Subcutaneous abdominal adipose tissue (tissue), 5 donors: Measurements from ENCODE around the gene CRYGD.

Source experiments
- H3K27ac ChIP-seq: one replicate; pipeline ENCODE4 v1.7.0; 2013; ENCODE audit warnings: low read depth, mild to moderate bottlenecking, inconsistent platforms, low read length, moderate library complexity
- H3K27me3 ChIP-seq, 5 donors: one replicate each; pipeline ENCODE4 v1.7.0; 2013; ENCODE audit warnings: low read length in 5 of 5, inconsistent platforms in 1 of 5; ENCODE audit not compliant: control insufficient read depth in 5 of 5, insufficient read depth in 4 of 5
- H3K36me3 ChIP-seq, 5 donors: one replicate each; pipeline ENCODE4 v1.7.0; 2013; ENCODE audit warnings: low read length in 5 of 5; ENCODE audit not compliant: control insufficient read depth in 5 of 5, insufficient read depth in 5 of 5
- H3K4me1 ChIP-seq, 5 donors: one replicate each; pipeline ENCODE4 v1.7.0; 2013; ENCODE audit warnings: low read length in 5 of 5, mild to moderate bottlenecking in 3 of 5, moderate library complexity in 1 of 5; ENCODE audit not compliant: control insufficient read depth in 5 of 5, insufficient read depth in 5 of 5
- H3K4me3 ChIP-seq, 5 donors: one replicate each; pipeline ENCODE4 v1.7.0; 2013; ENCODE audit warnings: low read length in 5 of 5, low read depth in 1 of 5
- H3K9ac ChIP-seq, 5 donors: one replicate each; pipeline ENCODE4 v1.7.0; 2013; ENCODE audit warnings: low read length in 5 of 5, mild to moderate bottlenecking in 4 of 5, moderate library complexity in 3 of 5
- H3K9me3 ChIP-seq, 5 donors: one replicate each; pipeline ENCODE4 v1.7.0; 2013; ENCODE audit warnings: low read length in 5 of 5; ENCODE audit not compliant: control insufficient read depth in 5 of 5
- donor health status: healthy.
- donor health status: healthy.
- donor health status: healthy.
- donor health status: healthy.
- donor health status: healthy.

CRYGD gene

DNA sequence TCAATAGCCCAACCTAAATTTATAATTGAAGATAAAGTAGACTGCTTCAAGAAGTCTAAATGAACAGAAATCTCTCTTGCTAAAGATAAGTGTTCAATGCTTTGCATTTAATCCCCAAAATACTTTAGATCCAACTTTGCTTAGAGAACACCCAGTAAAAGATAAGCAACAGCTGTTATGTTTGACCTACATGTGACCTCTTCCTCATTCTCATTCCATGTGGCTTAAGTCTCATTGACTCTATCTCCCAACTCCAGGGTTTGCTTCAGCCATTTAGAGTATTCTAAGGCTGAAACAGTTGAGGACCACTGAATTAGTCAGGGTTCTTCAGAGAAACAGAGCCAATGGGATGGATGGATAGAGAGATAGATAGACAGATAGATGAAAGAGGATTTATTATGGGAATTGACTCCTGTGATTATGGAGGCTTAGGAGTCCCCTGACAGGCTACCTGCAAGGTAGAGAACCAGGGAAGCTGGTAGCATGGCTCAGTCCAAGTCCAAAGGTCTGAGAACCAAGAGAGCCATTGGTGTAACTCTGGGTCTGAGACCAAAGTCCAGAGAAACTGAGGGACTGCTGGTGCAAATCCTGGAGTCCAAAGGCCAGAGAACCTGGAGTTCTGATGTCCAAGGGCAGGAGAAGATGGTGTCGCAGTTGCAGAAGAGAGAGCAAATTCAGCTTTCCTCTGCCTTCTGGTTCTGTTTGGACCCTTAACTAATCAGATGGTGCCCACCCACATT is 32.1 kb downstream of the CRYGD start:
- Histone ChIP-seq H3K9ac (no peak overlapping the region), H3K27ac (no peak overlapping the region), H3K36me3 (no peaks in the 10 kb centered on the region)

GRCh38 chr2:208090420-208090819 is 33.9 kb downstream of the CRYGD start:
- no peak overlapping the region for H3K4me3 ChIP-seq
- H3K27me3 ChIP-seq, result no peaks in the 10 kb centered on the region
- no peaks in the 10 kb centered on the region for H3K36me3 ChIP-seq
- H3K4me1 ChIP-seq, result no peaks in the 10 kb centered on the region
- H3K9me3 ChIP-seq, result peaks cover 0 to 8% (median 4%) of the 10 kb centered on the region in 5 donors
- no peak overlapping the region for H3K27ac ChIP-seq
- H3K9ac ChIP-seq, result no peak overlapping the region

More for the DNA sequence above, 32.1 kb downstream of the CRYGD start:
- no peaks in the 10 kb centered on the region for H3K27me3 ChIP-seq
- H3K4me3 ChIP-seq, result no peak overlapping the region
- H3K9me3 ChIP-seq, result peaks cover 0 to 8% (median 4%) of the 10 kb centered on the region in 5 donors
- no peaks in the 10 kb centered on the region for H3K4me1 ChIP-seq

GRCh38 chr2:208086029-208086428 is 38.3 kb downstream of the CRYGD start:
- H3K4me1 ChIP-seq, result no peaks in the 10 kb centered on the region
- no peak overlapping the region for H3K4me3 ChIP-seq
- H3K36me3 ChIP-seq, result no peaks in the 10 kb centered on the region
- H3K27me3 ChIP-seq, result no peaks in the 10 kb centered on the region
- H3K27ac ChIP-seq, result no peak overlapping the region
- peaks cover 0 to 8% (median 4%) of the 10 kb centered on the region in 5 donors for H3K9me3 ChIP-seq
- H3K9ac ChIP-seq, result no peak overlapping the region

GRCh38 chr2:208083807-208084206 is 40.5 kb downstream of the CRYGD start:
- Histone ChIP-seq H3K9me3 (no peaks in the 10 kb centered on the region), H3K27me3 (no peaks in the 10 kb centered on the region), H3K36me3 (no peaks in the 10 kb centered on the region), H3K27ac (no peak overlapping the region), H3K9ac (no peak overlapping the region), H3K4me3 (no peak overlapping the region), H3K4me1 (no peaks in the 10 kb centered on the region)

DNA sequence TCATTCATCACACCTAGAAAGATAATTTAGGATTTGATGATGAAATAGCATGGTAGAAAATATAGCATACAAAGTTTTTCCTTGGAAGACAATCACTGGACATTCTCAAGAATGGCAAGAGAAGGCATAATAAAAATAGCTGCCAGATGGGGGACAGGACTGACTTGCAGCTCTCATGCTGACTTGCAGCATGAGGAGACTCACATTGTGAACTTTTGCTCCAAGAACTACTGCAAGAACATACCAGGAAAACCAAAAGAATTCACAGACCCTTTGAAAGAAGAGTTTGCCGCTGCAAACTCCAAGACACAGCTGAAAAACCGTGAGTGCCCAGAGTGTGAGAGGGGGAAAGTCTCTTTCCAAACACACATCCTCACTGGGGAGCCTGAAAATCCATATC is 47.0 kb downstream of the CRYGD start:
- peaks cover 0 to 6% (median 0%) of the 10 kb centered on the region in 5 donors for H3K27me3 ChIP-seq
- no peak overlapping the region for H3K4me3 ChIP-seq
- H3K4me1 ChIP-seq, result no peaks in the 10 kb centered on the region
- no peaks in the 10 kb centered on the region for H3K9me3 ChIP-seq
- no peak overlapping the region for H3K27ac ChIP-seq
- no peak overlapping the region for H3K9ac ChIP-seq
- H3K36me3 ChIP-seq, result no peaks in the 10 kb centered on the region

DNA sequence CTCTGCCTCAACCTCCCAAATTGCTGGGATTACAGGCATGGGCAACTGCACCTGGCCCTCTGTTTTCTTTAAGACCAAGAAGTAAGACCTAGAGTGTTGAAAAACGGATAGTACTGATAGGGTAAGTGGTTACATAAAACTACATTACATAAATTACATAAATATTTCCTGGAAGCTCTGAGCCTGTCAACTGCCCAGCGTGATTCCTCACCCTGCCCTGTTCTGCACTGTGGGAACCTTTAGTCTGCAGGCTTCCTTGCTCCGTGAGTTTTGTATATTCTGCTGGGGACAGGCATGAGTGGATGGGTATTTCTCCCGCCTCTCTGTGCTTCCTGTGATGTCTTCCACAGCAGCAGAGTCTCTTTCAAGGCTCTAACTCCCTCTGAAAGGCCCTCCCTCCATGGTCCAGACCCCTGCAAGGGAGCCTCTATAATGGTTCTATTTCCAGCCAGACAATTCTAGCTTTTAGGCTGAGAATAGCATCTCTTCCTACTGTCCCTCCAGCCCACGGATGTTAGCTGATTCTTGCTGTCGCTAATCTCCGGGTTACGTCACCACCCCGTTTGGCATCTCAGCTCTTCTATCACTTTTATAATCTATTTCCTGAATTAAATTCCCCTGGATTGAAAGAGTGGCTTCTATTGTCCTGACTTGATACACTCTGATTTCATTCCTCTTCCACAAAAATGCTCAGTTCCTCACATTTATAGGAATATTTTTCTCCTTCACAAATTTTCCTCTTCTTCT is 49.5 kb downstream of the CRYGD start:
- Histone ChIP-seq H3K9ac (no peak overlapping the region), H3K27ac (no peak overlapping the region), H3K4me1 (no peaks in the 10 kb centered on the region), H3K9me3 (no peaks in the 10 kb centered on the region), H3K36me3 (no peaks in the 10 kb centered on the region), H3K4me3 (no peak overlapping the region), H3K27me3 (peaks cover 0 to 6% (median 0%) of the 10 kb centered on the region in 5 donors)

GRCh38 chr2:208072250-208072892 is 52.0 kb downstream of the CRYGD start:
- peaks cover 0 to 6% (median 0%) of the 10 kb centered on the region in 5 donors for H3K27me3 ChIP-seq
- no peaks in the 10 kb centered on the region for H3K36me3 ChIP-seq
- H3K9me3 ChIP-seq, result no peaks in the 10 kb centered on the region
- no peak overlapping the region for H3K27ac ChIP-seq
- no peak overlapping the region for H3K9ac ChIP-seq
- H3K4me1 ChIP-seq, result no peaks in the 10 kb centered on the region
- no peak overlapping the region for H3K4me3 ChIP-seq
